GM03348 (cell line): ENCODE measurements around the gene ELOVL6.
"Not testable (repeated sequence)": the region's sequence is repeated elsewhere in the genome, so short reads cannot be mapped to it uniquely, and the experiment has no call there.

Source experiments
- DNase-seq: peaks from one replicate; pipeline ENCODE4 v3.0.0; 2012; ENCODE audit warnings: low spot score

ELOVL6 gene

DNA sequence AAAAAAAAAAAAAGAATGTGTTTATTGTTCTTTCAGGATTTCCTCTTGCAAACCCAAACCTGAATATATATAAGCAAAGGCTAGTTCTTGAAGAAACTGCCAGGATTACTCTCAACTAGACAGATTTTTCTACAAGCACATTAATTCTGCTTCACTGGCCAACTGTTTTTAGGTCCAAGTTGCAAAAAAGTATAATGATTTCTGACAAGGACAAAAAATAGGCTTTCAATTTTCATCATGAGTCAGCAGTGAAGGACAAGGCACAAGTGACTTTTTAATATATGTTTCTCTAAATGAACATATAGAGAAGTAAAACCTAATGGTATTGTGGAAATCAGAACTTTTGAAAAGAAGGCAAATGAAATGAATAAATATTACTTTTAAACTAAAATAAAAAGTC, 73.7 kb downstream of the ELOVL6 start:
- DNase-seq, result no peak

DNA sequence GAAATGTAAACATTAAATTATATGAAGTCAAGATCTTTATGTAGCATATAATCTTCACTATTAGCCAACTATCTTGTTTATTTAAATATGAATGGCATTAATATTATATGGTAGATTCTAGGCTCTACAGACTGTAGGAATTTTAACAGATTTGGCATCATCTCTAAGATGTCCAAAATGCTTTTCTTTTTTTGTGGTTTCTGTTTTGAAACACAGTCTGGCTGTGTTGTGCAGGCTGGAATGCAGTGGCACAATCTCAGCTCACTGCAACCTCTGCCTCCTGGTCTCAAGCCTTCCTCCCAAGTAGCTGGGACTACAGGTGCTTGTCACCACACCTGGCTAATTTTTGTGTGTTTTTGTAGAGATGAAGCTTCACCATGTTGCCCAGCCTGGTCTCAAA, 76.2 kb downstream of the ELOVL6 start:
- DNase-seq, result no peak

DNA sequence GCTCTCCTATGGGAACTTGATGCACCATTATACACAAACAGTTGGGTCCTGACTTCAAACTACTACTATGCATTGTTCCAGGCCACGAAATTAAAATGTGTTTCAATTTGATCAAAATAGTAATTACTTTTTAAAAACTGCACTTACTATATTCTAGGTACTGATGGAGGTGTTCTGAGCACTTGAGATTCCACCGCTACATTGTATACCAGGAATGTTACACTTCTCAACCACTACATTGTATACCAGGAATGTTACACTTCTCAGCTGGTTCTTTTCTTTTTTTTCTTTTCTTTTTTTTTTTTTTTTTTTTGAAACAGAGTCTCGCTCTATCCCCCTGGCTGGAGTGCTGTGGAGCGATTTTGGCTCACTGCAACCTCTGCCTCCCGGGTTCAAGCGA, 77.9 kb downstream of the ELOVL6 start:
- no peak for DNase-seq

DNA sequence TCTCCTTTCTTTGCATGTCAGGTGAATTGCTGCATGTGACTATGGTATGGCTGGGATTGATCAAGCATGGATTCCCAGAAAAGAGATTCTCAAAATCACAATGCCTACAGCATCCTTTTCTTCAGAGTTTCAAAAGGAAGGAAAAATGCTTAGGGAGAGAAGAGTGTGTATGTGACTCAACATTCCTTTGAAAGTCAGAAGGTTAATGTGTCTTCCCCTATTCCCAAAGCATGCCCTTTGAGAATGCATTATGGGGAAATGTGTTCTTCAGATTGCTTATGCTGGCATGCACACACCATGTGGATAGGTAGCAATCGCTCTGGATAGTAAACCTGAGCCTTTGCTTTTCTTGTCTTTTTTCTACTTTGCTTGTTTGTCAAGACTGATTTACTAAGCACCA, 78.5 kb downstream of the ELOVL6 start:
- peak; percentile 63 for DNase-seq

DNA sequence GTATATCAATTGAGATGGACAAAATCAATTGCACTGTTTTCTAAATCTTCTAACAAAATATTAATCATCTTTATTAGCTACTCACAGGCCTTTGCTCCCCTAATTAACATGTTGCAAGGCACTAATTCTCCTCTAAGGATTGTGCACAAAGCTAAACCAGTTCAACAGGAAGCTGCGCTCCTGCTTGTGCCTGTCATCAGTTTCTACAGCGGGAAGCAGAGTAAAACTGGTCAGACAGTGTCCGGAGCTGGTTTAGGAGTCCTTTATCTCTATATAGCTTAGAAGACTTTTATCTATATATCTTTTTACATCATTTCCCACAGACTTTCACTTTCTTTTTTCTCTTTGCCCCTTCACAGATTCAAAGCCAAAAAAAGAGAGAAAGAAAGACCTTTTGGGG, 79.1 kb downstream of the ELOVL6 start:
- DNase-seq, result no peak

DNA sequence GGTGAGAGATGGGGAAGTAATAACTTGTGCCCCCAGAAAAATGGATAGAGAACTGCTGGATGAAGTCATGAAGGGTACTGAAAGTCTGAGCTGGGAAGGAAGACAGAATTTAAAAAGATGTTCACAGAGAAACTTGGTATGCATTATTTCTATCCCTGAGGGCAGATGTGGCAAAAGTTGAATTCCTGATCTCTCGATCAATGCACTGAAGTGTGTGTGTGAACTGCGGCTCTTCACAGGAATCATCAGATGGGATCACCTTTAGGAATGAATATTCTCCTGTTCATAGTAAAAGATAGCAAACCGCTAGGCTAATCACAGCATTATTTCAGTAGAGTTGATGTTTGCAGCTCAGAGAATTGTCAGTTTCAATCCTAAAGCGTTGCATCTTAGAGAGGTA, 86.4 kb downstream of the ELOVL6 start:
- DNase-seq, result no peak

DNA sequence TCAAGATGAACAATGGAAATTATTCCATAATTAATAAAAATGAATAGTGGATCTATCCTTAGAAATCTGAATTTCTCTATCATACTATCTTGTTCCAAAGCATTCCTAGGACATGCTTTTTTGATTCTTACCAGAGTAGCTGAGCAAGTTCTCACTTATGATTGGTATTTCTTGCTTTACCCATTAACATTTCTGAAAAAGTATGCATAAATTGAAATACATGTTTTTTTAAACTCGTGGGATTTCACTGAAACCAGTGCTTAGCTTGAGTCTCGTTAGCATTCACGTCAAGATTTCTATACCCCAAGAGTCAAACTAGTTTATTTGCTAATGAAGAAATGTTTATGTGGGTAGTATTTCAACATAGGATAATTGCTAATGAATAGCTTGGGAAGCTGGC, 89.0 kb downstream of the ELOVL6 start:
- no peak for DNase-seq

DNA sequence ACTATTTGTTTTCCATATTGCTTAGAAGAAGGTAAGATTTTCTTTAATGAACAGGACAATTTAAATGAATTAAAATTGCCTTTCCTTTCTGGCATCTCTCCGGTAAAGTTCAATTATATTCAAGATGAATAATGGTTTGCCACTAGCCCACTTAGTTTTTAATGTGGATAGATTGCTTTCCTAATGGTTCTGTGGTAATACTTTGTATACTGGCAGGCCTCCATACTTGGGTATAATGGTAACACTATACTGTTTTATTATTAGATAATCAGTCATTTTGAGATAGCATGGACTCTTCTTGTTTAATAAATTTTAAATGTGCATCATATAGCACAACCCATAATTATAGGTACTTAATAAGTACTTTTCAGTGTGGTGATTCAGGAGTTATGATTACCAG, 89.5 kb downstream of the ELOVL6 start:
- no peak for DNase-seq

DNA sequence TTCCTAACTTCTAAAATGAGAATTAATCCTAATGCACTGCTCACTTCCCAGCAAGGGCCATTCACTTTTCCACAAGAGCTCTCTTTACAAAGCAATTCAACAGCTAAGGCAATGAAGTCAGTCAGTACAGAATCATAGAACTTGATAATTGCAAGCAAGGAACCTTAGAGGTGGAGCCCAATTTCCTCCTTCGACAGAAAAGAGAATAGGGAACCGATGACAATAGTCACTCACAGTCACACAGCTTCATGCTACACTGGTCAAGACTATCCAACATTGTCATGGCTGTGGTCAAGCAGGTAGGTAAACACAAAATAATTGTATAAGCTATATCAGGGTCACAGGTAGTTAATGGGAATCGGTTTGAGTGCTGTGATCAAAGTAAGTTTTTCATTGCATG, 90.0 kb downstream of the ELOVL6 start:
- no peak for DNase-seq

DNA sequence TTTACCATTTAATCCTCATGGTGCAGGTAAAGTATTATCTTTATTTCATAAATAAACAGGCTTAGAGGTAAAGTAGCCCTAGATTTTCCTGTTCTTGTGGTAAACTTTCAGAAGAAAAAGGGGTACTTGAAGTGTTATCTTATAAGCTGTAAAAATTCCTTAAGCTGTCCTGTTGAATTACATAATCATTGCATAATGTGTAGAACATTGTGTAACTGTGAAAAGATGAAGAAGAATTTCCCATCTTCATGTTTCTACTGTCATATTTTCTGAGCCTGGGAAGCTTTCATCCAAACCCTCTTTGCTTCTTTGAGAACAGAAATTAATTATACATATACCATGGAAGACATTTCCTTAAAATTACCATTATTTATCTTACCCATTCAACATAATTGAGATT, 90.5 kb downstream of the ELOVL6 start:
- DNase-seq, result peak; percentile 38

DNA sequence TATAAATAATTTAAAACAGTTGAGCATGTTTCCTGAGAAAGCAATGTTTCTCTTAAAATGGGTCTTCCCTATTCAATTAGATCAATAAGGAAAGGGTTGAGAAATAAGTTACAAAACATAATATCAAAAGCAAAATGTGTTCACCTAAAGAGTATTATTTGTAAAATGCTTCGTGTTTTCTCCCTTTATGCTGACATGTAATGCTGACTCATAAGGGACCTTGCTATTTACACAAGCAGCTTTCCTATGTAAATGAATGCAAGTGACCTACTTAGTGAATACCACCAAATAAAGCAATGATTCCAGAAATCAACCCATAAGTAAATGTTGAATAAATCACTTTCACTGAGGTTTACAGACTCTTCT, 91.5 kb downstream of the ELOVL6 start:
- peak; percentile 12 for DNase-seq

DNA sequence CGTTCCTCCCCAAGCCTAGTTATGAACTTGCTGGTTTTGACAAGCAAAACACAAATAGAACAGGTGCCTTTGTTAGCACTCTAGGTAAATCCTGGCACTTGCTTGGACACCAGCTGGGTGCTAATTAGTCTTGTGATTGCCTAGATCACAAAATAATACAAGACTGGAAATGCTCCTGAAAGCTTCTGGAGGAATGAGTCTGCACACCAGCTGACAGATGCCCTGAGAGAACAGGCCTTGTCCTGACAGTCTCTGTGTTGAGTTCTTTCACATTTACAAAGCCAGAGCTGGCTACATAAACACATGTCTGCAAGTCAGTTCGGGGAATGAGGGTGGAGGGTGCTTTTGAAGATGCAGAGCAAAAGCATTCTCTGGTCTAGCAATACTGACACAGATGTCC, 93.8 kb downstream of the ELOVL6 start:
- DNase-seq, result no peak

DNA sequence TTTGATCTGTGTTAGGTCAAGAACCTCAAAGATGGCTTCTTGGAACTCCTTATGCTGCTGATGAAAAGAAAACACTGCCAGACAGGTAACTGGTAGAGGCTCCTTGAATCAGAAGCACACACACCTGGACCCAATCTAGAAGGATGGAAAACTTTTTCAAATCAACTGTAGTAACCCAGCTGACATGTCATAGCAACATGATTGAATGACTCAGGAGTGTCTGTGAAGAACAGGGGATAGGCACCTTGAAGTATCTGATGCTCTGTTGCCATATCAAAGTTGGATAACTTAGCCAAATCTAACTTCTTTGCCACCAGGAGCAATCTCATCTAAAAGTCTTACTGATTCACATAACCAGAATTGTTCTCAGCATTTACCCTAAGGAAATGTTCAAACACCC, 98.8 kb downstream of the ELOVL6 start:
- no peak for DNase-seq

DNA sequence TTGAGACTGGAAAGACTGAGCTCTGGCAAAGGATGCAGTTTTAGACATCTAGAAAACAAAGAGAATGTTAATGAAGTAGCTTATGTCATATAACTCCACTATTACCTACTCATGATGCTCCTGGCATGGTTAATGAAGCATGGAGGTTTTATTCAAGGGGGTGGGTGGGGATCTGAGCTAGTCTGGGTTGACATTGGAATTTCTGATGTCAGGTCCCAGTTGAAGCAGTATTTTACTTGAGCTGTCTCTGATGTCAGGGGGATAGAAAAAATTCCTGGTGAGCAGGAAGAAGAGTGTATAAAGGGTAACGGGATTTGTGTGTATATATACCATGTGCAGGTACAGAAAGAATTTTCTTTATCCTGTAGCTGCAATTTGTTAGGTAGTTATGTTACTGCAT, 102.0 kb downstream of the ELOVL6 start:
- no peak for DNase-seq

DNA sequence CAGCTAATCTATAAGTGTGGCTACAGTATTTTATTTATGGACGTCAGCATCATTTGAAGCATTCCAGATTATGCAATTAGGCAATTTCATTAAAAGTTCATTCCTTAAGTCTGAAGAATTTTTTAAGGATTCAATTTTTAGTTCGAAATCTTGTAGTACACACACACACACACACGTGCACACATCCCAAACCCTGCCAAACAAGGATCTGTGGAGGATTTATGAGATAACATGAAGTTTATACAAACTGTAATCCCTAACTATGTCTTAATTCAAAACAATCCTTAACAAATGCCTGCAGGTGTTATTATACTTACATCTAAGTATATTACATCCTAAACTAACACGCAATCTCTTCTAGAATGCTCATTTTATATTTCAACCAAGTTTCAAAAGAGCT, 105.8 kb downstream of the ELOVL6 start:
- no peak for DNase-seq

DNA sequence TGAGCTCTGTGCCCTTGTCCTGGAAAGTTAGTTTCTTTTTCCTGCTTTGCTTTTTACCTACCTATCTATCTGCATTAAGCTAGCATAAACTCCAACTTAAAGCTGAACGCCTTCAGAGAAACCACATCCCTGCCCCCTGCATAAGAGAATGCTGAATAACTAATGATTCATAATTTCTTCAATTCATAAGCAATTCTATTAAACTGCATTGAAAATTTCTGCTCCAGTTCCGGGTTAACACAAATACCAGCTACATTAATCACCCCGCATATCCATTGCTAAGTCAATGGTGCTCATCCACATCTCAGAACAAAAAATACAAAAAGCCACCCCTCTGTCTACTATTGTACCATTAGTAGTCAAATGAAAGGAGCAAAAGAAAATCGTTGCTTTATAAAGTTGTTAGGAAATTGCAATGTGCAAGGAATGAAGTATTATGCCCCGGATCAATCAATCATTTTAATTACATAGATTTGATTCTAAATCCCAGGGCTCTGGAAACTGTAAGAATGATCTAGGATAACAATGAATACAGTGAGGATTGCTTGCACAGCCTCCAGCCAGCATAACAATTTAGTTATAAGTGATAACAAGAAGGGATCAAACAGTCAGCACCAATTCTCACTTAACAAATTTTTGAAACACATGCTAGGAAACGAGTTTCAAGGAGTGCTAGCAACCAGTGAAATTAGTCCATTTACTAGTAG, 106.8 kb downstream of the ELOVL6 start:
- DNase-seq, result peak; percentile 43

DNA sequence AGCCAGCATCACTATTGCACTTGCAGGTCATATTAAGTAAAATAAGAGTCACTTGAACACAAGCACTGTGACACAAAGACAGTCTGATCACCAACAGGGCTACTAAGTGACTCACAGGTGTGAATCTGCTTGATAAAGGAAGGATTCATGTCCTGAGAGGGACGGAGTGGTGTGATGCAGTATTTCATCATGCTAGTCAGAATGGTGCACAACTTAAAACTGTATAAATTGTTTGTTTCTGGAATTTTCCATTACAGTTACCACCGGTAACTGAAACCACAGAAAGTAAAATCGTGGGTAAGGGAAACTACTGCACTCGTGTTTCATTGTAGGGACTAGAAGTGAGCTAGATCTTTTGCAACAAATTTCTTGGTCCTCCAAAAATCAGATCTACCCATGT, 109.7 kb downstream of the ELOVL6 start:
- DNase-seq, result no peak

DNA sequence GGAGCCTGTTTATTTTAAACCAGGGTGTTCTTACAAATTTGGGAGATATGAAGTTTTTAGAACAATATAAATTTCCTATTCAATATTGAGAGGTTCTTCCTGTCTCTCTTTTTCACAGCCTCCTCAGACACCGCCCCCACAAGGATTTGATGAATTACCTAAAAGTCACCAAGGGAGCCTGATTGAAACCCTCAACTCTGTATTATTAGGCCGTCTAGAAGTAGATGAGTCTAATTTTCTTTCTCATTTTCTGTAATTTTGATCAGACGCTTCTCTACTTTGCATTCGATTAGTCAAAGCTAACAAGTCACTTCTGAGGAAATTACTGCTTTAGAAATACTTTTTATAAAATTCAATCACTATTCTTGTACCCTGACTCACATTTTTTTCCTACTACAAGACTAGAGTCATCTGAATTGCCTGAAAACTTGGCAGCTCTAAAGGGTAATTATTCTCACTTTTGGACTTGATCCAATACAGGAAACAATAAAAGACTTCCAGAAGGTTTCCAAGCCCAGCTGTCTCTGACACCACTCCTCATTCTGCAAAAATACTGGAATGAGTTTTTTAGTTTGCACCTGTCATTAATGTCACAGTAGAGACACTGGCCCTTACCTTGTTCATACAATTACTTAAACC, 111.2 kb downstream of the ELOVL6 start:
- peak; percentile 13 for DNase-seq

DNA sequence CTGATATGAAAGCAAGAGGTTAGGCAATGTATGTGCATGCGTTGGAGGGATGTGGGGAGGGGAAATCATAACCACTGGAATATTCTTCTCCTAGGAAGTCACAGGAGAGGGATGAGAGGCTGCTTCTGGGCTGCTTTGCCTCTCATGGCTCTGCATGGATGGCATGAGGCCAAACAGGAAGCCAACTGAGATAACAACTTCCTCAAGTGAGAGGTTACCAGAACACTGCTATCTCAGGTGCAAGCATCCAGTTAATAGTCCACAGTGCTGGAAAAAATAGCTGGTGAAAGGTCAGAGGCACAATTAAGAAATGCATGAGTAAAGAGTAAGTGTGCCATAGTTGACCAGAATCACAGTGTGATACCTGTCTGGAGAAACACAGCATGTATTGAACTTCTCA, 113.3 kb downstream of the ELOVL6 start:
- no peak for DNase-seq

DNA sequence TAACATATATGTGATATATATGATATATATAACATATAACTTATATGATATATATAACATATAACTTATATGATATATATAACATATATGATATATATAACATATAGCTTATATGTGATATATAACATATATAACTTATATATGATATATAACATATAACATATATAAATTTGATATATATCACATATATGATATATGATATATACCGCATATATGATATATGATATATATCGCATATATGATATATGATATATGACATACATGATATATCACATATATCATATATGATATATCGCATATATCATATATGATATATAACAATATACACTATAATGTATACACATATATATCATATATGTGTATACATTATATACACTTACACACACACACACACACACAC, 114.3 kb downstream of the ELOVL6 start:
- DNase-seq, result no peak

DNA sequence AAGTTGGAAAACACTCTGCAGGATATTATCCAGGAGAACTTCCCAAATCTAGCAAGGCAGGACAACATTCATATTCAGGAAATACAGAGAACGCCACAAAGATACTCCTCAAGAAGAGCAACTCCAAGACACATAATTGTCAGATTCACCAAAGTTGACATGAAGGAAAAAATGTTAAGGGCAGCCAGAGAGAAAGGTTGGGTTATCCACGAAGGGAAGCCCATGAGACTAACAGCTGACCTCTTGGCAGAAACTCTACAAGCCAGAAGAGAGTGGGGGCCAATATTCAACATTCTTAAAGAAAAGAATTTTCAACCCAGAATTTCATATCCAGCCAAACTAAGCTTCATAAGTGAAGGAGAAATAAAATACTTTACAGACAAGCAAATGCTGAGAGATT, 120.3 kb downstream of the ELOVL6 start:
- not testable (repeated sequence) for DNase-seq

DNA sequence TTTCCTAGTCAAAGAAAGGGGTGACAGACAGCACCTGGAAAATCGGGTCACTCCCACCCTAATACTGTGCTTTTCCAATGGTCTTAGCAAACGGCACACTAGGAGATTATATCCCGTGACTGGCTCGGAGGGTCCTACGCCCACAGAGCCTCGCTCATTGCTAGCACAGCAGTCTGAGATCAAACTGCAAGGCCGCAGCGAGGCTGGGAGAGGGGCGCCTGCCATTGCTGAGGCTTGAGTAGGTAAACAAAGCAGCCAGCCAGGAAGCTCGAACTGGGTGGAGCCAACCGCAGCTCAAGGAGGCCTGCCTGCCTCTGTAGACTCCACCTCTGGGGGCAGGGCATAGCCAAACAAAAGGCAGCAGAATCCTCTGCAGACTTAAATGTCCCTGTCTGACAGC, 121.6 kb downstream of the ELOVL6 start:
- DNase-seq, result not testable (repeated sequence)

DNA sequence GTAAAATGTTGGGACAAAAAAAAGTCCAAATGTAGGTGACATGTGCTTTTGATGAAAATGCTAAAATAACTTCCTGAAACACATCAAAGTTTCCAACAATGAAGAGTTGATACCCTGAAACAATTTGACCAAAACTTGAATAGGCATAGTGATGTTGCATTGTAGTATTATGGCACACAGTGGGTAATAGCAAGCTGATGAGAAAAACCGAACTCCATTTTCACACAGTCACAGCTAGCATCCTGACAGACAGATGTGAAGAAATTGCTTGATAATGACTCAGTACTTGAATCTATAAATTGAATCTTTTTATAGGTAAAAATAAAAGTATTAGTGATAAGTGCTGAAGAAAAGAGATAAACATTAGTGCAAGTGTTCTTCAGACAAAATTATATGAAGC, 122.5 kb downstream of the ELOVL6 start:
- no peak for DNase-seq

DNA sequence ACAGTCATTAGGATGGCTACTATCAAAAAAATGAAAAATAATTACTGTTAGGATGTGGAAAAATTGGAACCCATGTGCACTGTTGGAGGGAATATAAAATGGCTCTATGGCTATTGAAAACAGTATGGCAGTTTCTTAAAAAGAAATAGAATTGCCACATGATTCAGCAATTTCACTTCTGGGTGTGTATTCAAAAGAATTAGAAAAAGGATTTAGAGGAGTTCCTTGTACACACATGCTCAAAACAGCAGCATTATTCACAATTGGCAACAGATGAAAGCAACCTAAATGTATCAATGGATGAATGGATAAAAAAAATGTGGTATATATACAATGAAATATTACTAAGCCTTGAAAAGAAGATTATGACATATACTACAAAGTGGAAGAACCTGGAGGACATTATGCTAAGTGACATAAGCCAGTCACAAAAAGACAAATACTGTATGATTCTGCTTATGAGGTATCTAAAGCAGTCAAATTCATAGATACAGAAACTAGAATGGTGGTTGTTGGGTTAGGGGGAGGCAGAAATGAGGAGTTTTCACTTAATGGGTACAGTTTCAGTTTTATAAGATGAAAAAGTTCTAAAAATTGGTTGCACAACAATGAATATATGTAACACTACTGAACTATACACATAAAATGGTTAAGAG, 123.2 kb downstream of the ELOVL6 start:
- no peak for DNase-seq
